Gastrocnemius medialis (tissue), 4 donors: Measurements from ENCODE around the gene PSMD1. TPM values are rescaled to one million over a fixed set of nuclear protein-coding genes. Genes with fewer than 3 reads are reported as not detected.
"Not testable (repeated sequence)": the region's sequence is repeated elsewhere in the genome, so short reads cannot be mapped to it uniquely, and the experiment has no call there.

ENCODE experiments used
- ATAC-seq, 2 donors: fragments of 150-250 bp; one replicate each; pipeline ENCODE4 v1.9.1; 2016
- DNase-seq, 2 donors: peaks; one replicate each; pipeline ENCODE4 v3.0.0-alpha.2; 2019
- H3K27ac ChIP-seq, 4 donors: fragments of 200-600 bp; sonication (generic); 1 replicate in 1 of 4; 2 replicates in 3 of 4; pipeline ENCODE4 v1.5.1; 2016 to 2018; ENCODE audit warnings: mild to moderate bottlenecking in 2 of 4, moderate library complexity in 1 of 4
- H3K27me3 ChIP-seq, 3 donors: fragments of 200-600 bp; sonication (generic) in 2 of 3; 1 replicate in 1 of 3; 2 replicates in 2 of 3; pipeline versions ENCODE4 v1.5.1 to v1.6.0; 2016 to 2019; ENCODE audit warnings: mild to moderate bottlenecking in 1 of 3, moderate library complexity in 1 of 3
- H3K36me3 ChIP-seq, 2 donors: fragments of 200-600 bp; sonication (generic) in 1 of 2; one replicate each; pipeline ENCODE4 v1.5.1; 2017 to 2018
- H3K4me1 ChIP-seq, 2 donors: fragments of 200-600 bp; sonication (generic) in 1 of 2; one replicate each; pipeline ENCODE4 v1.5.1; 2016 to 2017; ENCODE audit warnings: mild to moderate bottlenecking in 2 of 2
- H3K4me3 ChIP-seq, 4 donors: fragments of 200-600 bp; sonication (generic) in 3 of 4; 1 replicate in 1 of 4; 2 replicates in 3 of 4; pipeline ENCODE4 v1.5.1; 2016 to 2019; ENCODE audit warnings: mild to moderate bottlenecking in 2 of 4
- H3K9me3 ChIP-seq, 3 donors: fragments of 200-600 bp; sonication (generic) in 2 of 3; 1 replicate in 1 of 3; 2 replicates in 2 of 3; pipeline ENCODE4 v1.5.1; 2016 to 2019
- CTCF ChIP-seq, 5 experiments: fragments of 450-650 bp in 3 of 5; fragments of 200-600 bp in 2 of 5; sonication (generic) in 2 of 5; IDR thresholded peaks in 4 of 5; conservative IDR thresholded peaks in 1 of 5; 1 replicate in 4 of 5; 2 replicates in 1 of 5; pipeline ENCODE4 v1.5.1; 2016 to 2019; ENCODE audit warnings: antibody characterized with exemption in 5 of 5, mild to moderate bottlenecking in 3 of 5, moderate library complexity in 3 of 5
- POLR2A ChIP-seq, 2 donors: fragments of 450-650 bp; IDR thresholded peaks; one replicate each; pipeline ENCODE4 v1.6.1; 2017; ENCODE audit warnings: antibody characterized with exemption in 2 of 2, mild to moderate bottlenecking in 2 of 2, moderate library complexity in 2 of 2
- in situ Hi-C, 4 donors: fragments of 200-750 bp; cut with MboI; loops; one replicate each; pipeline versions ENCODE4 v1.15.0 to v1.8.0; 2017; ENCODE audit warnings: low sequenced_read_pairs in 4 of 4
- intact Hi-C: fragments of 100-400 bp; cut with DNase I; formaldehyde crosslinking; loops from one replicate; pipeline ENCODE4 v1.15.1; 2023; ENCODE audit warnings: low total_unique reads
- total RNA-seq, 4 donors: library from RNA; depleted of rRNA; stranded (reverse); fragments of >200 nt; gene quantifications; one replicate each; pipeline versions ENCODE4 v1.1.0 to v1.2.3, GENCODE V29; 2016

Gene PSMD1
- total RNA-seq, 4 donors from 2014 or later: 169 to 189 (median 182) TPM

GRCh38 chr2:231015926-231016325 lies 40.7 kb upstream of the PSMD1 start:
- H3K27me3 ChIP-seq: no peaks in the 10 kb centered on the region
- in situ Hi-C loops: no loop called here
- intact Hi-C loops: no loop called here

GRCh38 chr2:231016566-231017230 lies 40.0 kb upstream of the PSMD1 start:
- H3K27me3 ChIP-seq: no peaks in the 10 kb centered on the region
- no peak for TF ChIP-seq POLR2A (IDR thresholded peaks at IDR 0.05)
- TF ChIP-seq CTCF (IDR thresholded peaks at IDR 0.05 in 4 of 5, conservative IDR thresholded peaks at IDR 0.05 in 1 of 5): no peak
- DNase-seq (no peak), ATAC-seq (no peak)
- H3K4me1 ChIP-seq: no peaks in the 10 kb centered on the region
- in situ Hi-C loops (no loop called here), intact Hi-C loops (no loop called here)
- no peak overlapping the region for H3K27ac ChIP-seq
- no peaks in the 10 kb centered on the region for H3K36me3 ChIP-seq
- H3K9me3 ChIP-seq: no peaks in the 10 kb centered on the region
- H3K4me3 ChIP-seq: no peak overlapping the region

More at GRCh38 chr2:231015926-231016325, 40.7 kb upstream of the PSMD1 start:
- no peaks in the 10 kb centered on the region for H3K4me1 ChIP-seq
- H3K4me3 ChIP-seq: no peak overlapping the region
- no peak overlapping the region for H3K27ac ChIP-seq
- TF ChIP-seq CTCF (IDR thresholded peaks at IDR 0.05 in 4 of 5, conservative IDR thresholded peaks at IDR 0.05 in 1 of 5): no peak
- TF ChIP-seq POLR2A (IDR thresholded peaks at IDR 0.05): no peak
- no peak for ATAC-seq
- H3K9me3 ChIP-seq: no peaks in the 10 kb centered on the region
- H3K36me3 ChIP-seq: no peaks in the 10 kb centered on the region
- DNase-seq: no peak

- Histone ChIP-seq H3K4me1 (no peaks in the 10 kb centered on the region), H3K4me3 (no peak overlapping the region), H3K9me3 (no peaks in the 10 kb centered on the region), H3K36me3 (no peaks in the 10 kb centered on the region), H3K27ac (no peak overlapping the region), H3K27me3 (no peaks in the 10 kb centered on the region)
- DNase-seq (no peak), ATAC-seq (no peak)
- intact Hi-C loops (no loop called here), in situ Hi-C loops (no loop called here)
- no peak for TF ChIP-seq POLR2A (IDR thresholded peaks at IDR 0.05)
- no peak for TF ChIP-seq CTCF (IDR thresholded peaks at IDR 0.05 in 4 of 5, conservative IDR thresholded peaks at IDR 0.05 in 1 of 5)
Observed at GRCh38 chr2:231017231-231017598, 39.5 kb upstream of the PSMD1 start.

GRCh38 chr2:231018184-231018583 lies 38.5 kb upstream of the PSMD1 start:
- H3K36me3 ChIP-seq: no peaks in the 10 kb centered on the region
- no peak overlapping the region for H3K27ac ChIP-seq
- H3K9me3 ChIP-seq: no peaks in the 10 kb centered on the region
- DNase-seq (no peak), ATAC-seq (no peak)
- TF ChIP-seq POLR2A (IDR thresholded peaks at IDR 0.05) (no peak), CTCF (IDR thresholded peaks at IDR 0.05 in 4 of 5, conservative IDR thresholded peaks at IDR 0.05 in 1 of 5) (no peak)
- no peak overlapping the region for H3K4me3 ChIP-seq
- intact Hi-C loops (no loop called here), in situ Hi-C loops (no loop called here)
- H3K27me3 ChIP-seq: no peaks in the 10 kb centered on the region
- no peaks in the 10 kb centered on the region for H3K4me1 ChIP-seq

- H3K4me1 ChIP-seq, H3K27me3 ChIP-seq, in situ Hi-C loops, H3K4me3 ChIP-seq, intact Hi-C loops, ATAC-seq, H3K9me3 ChIP-seq, H3K36me3 ChIP-seq, H3K27ac ChIP-seq, DNase-seq: not testable (repeated sequence)
Observed at GRCh38 chr2:231025059-231025458, 31.6 kb upstream of the PSMD1 start.
